ENCODE data around the gene SKIDA1.

Gene SKIDA1

GRCh38 chr10:21468086-21468485 is 57.4 kb downstream of the SKIDA1 start:
- Histone ChIP-seq H4K20me1 (ENCODE audit: insufficient read depth, low read length) (no peaks in the 10 kb centered on the region), H3K27me3 (ENCODE audit: insufficient read depth, low read length) (no peaks in the 10 kb centered on the region), H3K4me3 (ENCODE audit: low read depth, low read length, poor library complexity, severe bottlenecking) (no peak overlapping the region), H3K9me2 (ENCODE audit: low read depth, low read length) (no peaks in the 10 kb centered on the region), H3F3A (ENCODE audit: insufficient read depth, low read length) (no peaks in the 10 kb centered on the region), H3K4me1 (ENCODE audit: insufficient read depth, low read length, severe bottlenecking) (no peaks in the 10 kb centered on the region), H3K36me3 (ENCODE audit: insufficient read depth, low read length) (no peaks in the 10 kb centered on the region), H3K79me2 (ENCODE audit: insufficient read depth, low read length) (no peaks in the 10 kb centered on the region), H3K9ac (ENCODE audit: low read length) (no peak overlapping the region), H3K27ac (ENCODE audit: low read depth, low read length, poor library complexity, severe bottlenecking) (no peak overlapping the region), H2AFZ (ENCODE audit: low read length) (no peak overlapping the region), H3K9me3 (ENCODE audit: low read length) (no peaks in the 10 kb centered on the region), H3K4me2 (ENCODE audit: low read length) (no peak overlapping the region)
- TF ChIP-seq EZH2 (IDR thresholded peaks at IDR 0.05; ENCODE audit: borderline replicate concordance, low read length) (no peak), CTCF (IDR thresholded peaks at IDR 0.05; ENCODE audit: low read length) (no peak)

- Histone ChIP-seq H3K36me3 (ENCODE audit: insufficient read depth, low read length) (no peaks in the 10 kb centered on the region), H3K79me2 (ENCODE audit: insufficient read depth, low read length) (no peaks in the 10 kb centered on the region), H4K20me1 (ENCODE audit: insufficient read depth, low read length) (no peaks in the 10 kb centered on the region), H3K9me2 (ENCODE audit: low read depth, low read length) (no peaks in the 10 kb centered on the region), H3K27ac (ENCODE audit: low read depth, low read length, poor library complexity, severe bottlenecking) (no peak overlapping the region), H3K4me1 (ENCODE audit: insufficient read depth, low read length, severe bottlenecking) (no peaks in the 10 kb centered on the region), H3K4me3 (ENCODE audit: low read depth, low read length, poor library complexity, severe bottlenecking) (no peak overlapping the region), H3K27me3 (ENCODE audit: insufficient read depth, low read length) (no peaks in the 10 kb centered on the region), H2AFZ (ENCODE audit: low read length) (no peak overlapping the region), H3K9me3 (ENCODE audit: low read length) (no peaks in the 10 kb centered on the region), H3K9ac (ENCODE audit: low read length) (no peak overlapping the region), H3K4me2 (ENCODE audit: low read length) (no peak overlapping the region), H3F3A (ENCODE audit: insufficient read depth, low read length) (no peaks in the 10 kb centered on the region)
- TF ChIP-seq CTCF (IDR thresholded peaks at IDR 0.05; ENCODE audit: low read length) (no peak), EZH2 (IDR thresholded peaks at IDR 0.05; ENCODE audit: borderline replicate concordance, low read length) (no peak)
Observed at GRCh38 chr10:21467633-21468032, 57.8 kb downstream of the SKIDA1 start.

DNA sequence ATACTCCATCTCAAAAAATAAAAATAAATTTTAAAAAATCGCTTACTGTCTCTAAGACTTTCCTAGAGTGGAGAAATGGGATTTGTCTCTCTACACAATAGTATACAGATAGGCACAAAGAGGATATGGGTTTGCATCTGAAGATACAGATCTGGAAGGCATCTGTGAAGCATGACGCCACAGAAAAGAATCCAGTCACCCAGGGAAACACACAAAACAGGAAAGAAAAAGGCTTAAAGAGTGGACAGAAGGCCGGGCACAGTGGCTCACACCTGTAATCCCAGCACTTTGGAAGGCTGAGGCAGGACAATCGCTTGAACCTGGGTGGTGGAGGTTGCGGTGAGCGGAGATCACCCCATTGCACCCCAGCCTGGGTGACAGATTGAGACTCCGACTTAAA is 61.3 kb downstream of the SKIDA1 start:
- H3K27ac ChIP-seq (ENCODE audit: low read depth, low read length, poor library complexity, severe bottlenecking) = no peak overlapping the region
- H4K20me1 ChIP-seq (ENCODE audit: insufficient read depth, low read length) = no peaks in the 10 kb centered on the region
- no peaks in the 10 kb centered on the region for H3K79me2 ChIP-seq (ENCODE audit: insufficient read depth, low read length)
- no peak overlapping the region for H3K9ac ChIP-seq (ENCODE audit: low read length)
- no peaks in the 10 kb centered on the region for H3K4me1 ChIP-seq (ENCODE audit: insufficient read depth, low read length, severe bottlenecking)
- no peaks in the 10 kb centered on the region for H3K9me3 ChIP-seq (ENCODE audit: low read length)
- no peak overlapping the region for H3K4me3 ChIP-seq (ENCODE audit: low read depth, low read length, poor library complexity, severe bottlenecking)
- no peaks in the 10 kb centered on the region for H3K9me2 ChIP-seq (ENCODE audit: low read depth, low read length)
- no peaks in the 10 kb centered on the region for H3K36me3 ChIP-seq (ENCODE audit: insufficient read depth, low read length)
- H2AFZ ChIP-seq (ENCODE audit: low read length) = no peak overlapping the region
- no peaks in the 10 kb centered on the region for H3F3A ChIP-seq (ENCODE audit: insufficient read depth, low read length)
- TF ChIP-seq EZH2 (IDR thresholded peaks at IDR 0.05; ENCODE audit: borderline replicate concordance, low read length) (no peak), CTCF (IDR thresholded peaks at IDR 0.05; ENCODE audit: low read length) (no peak)
- H3K27me3 ChIP-seq (ENCODE audit: insufficient read depth, low read length) = no peaks in the 10 kb centered on the region
- H3K4me2 ChIP-seq (ENCODE audit: low read length) = no peak overlapping the region
